Measurements from ENCODE around the gene CREB5. TPM values are rescaled to one million over a fixed set of nuclear protein-coding genes. Genes with fewer than 3 reads are reported as not detected.

CREB5 gene
- total and polyA plus RNA-seq, 9 donors = 0.71 to 15.0 (median 2.7) TPM

DNA sequence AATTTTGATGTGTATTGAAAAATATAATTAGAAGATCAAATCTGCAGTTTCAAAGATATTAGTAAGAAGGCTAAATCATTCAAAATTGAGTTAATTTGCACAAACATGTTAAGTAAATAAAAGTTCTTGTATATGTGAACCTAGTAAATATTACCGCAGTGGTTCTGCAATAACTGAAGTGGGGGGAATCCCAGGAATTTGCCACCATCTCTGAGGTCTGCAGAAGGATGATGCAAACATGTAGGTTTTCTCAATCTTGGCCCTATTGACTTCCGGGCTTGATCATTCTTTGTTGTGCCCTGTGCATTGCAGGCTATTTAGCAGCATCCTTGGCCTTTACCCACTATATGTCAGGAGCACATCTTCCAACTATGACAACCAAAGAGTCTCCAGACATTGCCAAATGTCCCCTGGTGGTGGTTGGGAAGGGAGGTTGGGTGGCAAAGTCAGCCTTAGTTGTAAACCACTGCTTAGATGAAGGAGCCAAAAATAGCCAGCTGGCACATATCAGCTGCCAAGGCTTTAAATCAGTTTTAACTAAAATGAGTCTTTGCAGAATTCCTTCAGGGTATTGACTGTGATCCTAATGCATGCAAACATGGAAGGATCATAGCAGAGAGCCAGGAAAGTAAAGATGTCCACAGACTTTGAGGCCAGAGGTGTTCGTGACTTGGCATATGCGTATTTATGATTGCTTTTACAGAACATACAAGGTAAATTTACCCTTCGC is 399.5 kb downstream of the CREB5 start:
- Histone ChIP-seq H3K9me3 (no peaks in the 10 kb centered on the region), H3K4me3 (no peak overlapping the region), H3K36me3 (no peaks in the 10 kb centered on the region), H3K27me3 (no peaks in the 10 kb centered on the region), H3K27ac (no peak overlapping the region), H3K4me1 (ENCODE audit: insufficient read depth) (no peaks in the 10 kb centered on the region)
- TF ChIP-seq, protein P1, sequence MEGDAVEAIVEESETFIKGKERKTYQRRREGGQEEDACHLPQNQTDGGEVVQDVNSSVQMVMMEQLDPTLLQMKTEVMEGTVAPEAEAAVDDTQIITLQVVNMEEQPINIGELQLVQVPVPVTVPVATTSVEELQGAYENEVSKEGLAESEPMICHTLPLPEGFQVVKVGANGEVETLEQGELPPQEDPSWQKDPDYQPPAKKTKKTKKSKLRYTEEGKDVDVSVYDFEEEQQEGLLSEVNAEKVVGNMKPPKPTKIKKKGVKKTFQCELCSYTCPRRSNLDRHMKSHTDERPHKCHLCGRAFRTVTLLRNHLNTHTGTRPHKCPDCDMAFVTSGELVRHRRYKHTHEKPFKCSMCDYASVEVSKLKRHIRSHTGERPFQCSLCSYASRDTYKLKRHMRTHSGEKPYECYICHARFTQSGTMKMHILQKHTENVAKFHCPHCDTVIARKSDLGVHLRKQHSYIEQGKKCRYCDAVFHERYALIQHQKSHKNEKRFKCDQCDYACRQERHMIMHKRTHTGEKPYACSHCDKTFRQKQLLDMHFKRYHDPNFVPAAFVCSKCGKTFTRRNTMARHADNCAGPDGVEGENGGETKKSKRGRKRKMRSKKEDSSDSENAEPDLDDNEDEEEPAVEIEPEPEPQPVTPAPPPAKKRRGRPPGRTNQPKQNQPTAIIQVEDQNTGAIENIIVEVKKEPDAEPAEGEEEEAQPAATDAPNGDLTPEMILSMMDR (IDR thresholded peaks at IDR 0.05) = no peak
- TF ChIP-seq EP300 (IDR thresholded peaks at IDR 0.05) (no peak), POLR2A (IDR thresholded peaks at IDR 0.05) (no peak)
- 92 to 93% (median 93%) methylated on average over 5 of the region's 5 CpGs for WGBS, 3 donors
- no peak for DNase-seq
- intact Hi-C loops (cut with DNase I) = no loop called here

DNA sequence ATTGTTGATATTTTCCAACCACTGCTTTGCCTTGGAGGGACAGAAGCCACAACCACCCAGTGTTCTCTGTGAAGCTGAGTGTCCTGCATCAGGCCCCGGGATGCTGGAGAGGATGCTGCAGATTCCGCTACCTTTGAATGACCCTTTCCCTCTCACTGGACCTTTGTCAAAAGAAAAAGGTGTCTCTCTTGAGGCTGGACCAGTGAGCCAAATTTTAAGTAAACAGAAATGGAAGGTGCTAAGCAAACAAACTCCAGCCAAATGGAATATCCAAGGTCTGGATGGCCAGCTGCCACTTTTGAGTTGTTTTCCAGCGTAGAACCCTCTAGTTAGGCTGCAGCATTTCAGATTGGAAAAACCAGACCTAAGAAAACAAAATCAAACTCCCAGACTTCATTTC is 400.3 kb downstream of the CREB5 start:
- TF ChIP-seq POLR2A (IDR thresholded peaks at IDR 0.05) (no peak), EP300 (IDR thresholded peaks at IDR 0.05) (no peak)
- TF ChIP-seq, protein P1 (IDR thresholded peaks at IDR 0.05) = no peak
- no peak for DNase-seq
- H3K4me3 ChIP-seq = no peak overlapping the region
- H3K9me3 ChIP-seq = no peaks in the 10 kb centered on the region
- 89 to 96% (median 94%) methylated on average over 3 of the region's 3 CpGs for WGBS, 3 donors
- no peaks in the 10 kb centered on the region for H3K27me3 ChIP-seq
- no peak overlapping the region for H3K27ac ChIP-seq
- no peaks in the 10 kb centered on the region for H3K36me3 ChIP-seq
- no peaks in the 10 kb centered on the region for H3K4me1 ChIP-seq (ENCODE audit: insufficient read depth)
- intact Hi-C loops (cut with DNase I) = no loop called here

DNA sequence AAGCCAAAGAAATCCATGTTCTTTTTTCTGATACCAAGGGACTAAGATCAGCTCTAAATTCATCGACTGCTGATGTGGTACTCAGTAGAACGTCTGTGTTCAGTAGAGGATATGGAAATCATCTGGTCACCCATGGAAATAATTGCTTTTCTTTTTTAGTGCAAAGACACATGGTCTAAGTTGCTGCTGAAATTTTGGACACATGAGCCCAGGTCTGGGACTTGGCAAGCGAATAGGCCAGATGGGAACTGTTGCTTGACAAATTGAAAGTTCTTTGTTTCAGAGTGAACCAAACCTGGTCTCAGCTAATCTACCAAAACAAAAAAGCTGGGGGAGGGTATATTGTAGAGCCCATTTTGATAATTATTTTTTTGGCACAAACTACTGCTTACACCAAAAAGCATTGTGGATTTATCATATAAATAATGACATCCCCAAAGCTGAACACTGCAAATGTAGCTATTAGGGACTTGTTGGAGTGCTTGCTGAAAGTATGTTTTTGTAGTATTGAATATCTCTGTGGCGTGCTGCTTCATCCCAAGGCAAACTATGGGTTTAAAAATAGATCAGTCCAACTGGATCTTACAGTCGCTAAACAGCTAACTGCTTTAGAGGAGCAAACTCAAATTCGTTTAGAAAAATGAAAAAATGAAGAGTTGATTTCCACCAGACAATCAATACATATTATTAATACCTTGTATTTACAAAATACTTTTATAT is 401.1 kb downstream of the CREB5 start:
- Histone ChIP-seq H3K36me3 (no peaks in the 10 kb centered on the region), H3K4me3 (no peak overlapping the region), H3K27ac (no peak overlapping the region), H3K27me3 (no peaks in the 10 kb centered on the region), H3K4me1 (ENCODE audit: insufficient read depth) (no peaks in the 10 kb centered on the region), H3K9me3 (no peaks in the 10 kb centered on the region)
- WGBS, 3 donors = 19 to 33% (median 21%) methylated on average over 6 of the region's 6 CpGs
- intact Hi-C loops (cut with DNase I) = no loop called here
- TF ChIP-seq EP300 (IDR thresholded peaks at IDR 0.05) = no peak
- TF ChIP-seq, protein P1 (IDR thresholded peaks at IDR 0.05) = no peak
- TF ChIP-seq POLR2A (IDR thresholded peaks at IDR 0.05) = no peak
- DNase-seq = no peak

DNA sequence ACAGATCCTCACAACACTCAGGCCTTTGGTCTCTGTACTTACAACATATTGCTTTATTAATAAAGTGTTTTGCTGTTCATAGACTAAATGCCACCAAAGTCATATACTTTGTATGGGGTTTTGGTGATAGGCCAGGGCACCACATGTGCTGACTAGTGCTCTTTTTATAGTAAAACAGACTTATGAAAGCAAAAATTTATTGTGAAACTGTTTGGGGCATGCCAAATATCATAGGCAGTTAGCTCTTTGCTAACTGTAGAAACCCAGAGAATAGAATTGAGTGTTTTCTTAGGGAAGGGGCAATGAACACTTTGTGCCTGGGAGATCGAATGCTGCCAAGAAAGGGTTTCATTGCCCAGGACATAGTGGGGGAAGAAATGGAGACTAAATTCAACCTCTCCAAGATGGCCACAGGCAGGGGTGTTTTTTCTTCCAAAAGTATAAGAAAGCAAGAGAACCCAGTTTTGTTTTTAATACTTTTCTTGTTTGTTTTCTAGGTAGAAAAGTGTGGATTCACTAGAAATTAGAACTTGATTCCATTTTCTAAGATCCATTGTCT is 403.1 kb downstream of the CREB5 start:
- Histone ChIP-seq H3K4me3 (no peak overlapping the region), H3K27ac (no peak overlapping the region), H3K36me3 (no peaks in the 10 kb centered on the region), H3K27me3 (no peaks in the 10 kb centered on the region), H3K9me3 (no peaks in the 10 kb centered on the region), H3K4me1 (ENCODE audit: insufficient read depth) (peaks cover 1% of the 10 kb centered on the region)
- no peak for DNase-seq
- 90 to 93% (median 91%) methylated on average over 1 of the region's 1 CpG for WGBS, 3 donors
- TF ChIP-seq POLR2A (IDR thresholded peaks at IDR 0.05) = no peak
- TF ChIP-seq, protein P1 (IDR thresholded peaks at IDR 0.05) = no peak
- TF ChIP-seq EP300 (IDR thresholded peaks at IDR 0.05) = no peak
- intact Hi-C loops (cut with DNase I) = no loop called here

All from ovary (tissue), 9 donors.